Fibroblast of upper back skin (primary cell): Measurements from ENCODE around the gene ITGA6.

Experiments
- DNase-seq: peaks from one replicate; pipeline ENCODE4 v3.0.0-alpha.2; 2013

The ITGA6 gene

GRCh38 chr2:172445851-172446250 is 18.5 kb downstream of the ITGA6 start:
- DNase-seq = no peak

- DNase-seq = no peak
These were observed 19.2 kb downstream of the ITGA6 start for GRCh38 chr2:172446474-172447063.

GRCh38 chr2:172447811-172448493 is 20.6 kb downstream of the ITGA6 start:
- no peak for DNase-seq

- no peak for DNase-seq
These were observed 21.3 kb downstream of the ITGA6 start for GRCh38 chr2:172448544-172449267.

GRCh38 chr2:172449911-172450550 is 22.6 kb downstream of the ITGA6 start:
- peak; percentile 36 for DNase-seq

GRCh38 chr2:172451923-172452322 is 24.5 kb downstream of the ITGA6 start:
- DNase-seq = no peak

- DNase-seq = no peak
These were observed 25.5 kb downstream of the ITGA6 start for GRCh38 chr2:172452845-172453244.

- no peak for DNase-seq
These were observed 27.2 kb downstream of the ITGA6 start for GRCh38 chr2:172454404-172455120.

- no peak for DNase-seq
These were observed 27.7 kb downstream of the ITGA6 start for GRCh38 chr2:172455121-172455515.

GRCh38 chr2:172456002-172456401 is 28.6 kb downstream of the ITGA6 start:
- DNase-seq = no peak

GRCh38 chr2:172457536-172457935 is 30.1 kb downstream of the ITGA6 start:
- DNase-seq = peak; percentile 53

- DNase-seq = no peak
These were observed 31.3 kb downstream of the ITGA6 start for GRCh38 chr2:172458561-172459124.

GRCh38 chr2:172460780-172461201 is 33.4 kb downstream of the ITGA6 start:
- peak; percentile 32 for DNase-seq

- DNase-seq = peak; percentile 31
These were observed 34.4 kb downstream of the ITGA6 start for GRCh38 chr2:172461591-172462372.

- no peak for DNase-seq
These were observed 35.0 kb downstream of the ITGA6 start for GRCh38 chr2:172462373-172462848.

GRCh38 chr2:172462849-172463381 is 35.5 kb downstream of the ITGA6 start:
- DNase-seq = no peak

- DNase-seq = no peak
These were observed 37.2 kb downstream of the ITGA6 start for GRCh38 chr2:172464400-172465129.

- DNase-seq = peak; percentile 82
These were observed 38.3 kb downstream of the ITGA6 start for GRCh38 chr2:172465417-172466334.

GRCh38 chr2:172467382-172467781 is 40.0 kb downstream of the ITGA6 start:
- DNase-seq = no peak
